ENCODE results near the gene SEMA3F. TPM values are rescaled to one million over a fixed set of nuclear protein-coding genes. Genes with fewer than 3 reads are reported as not detected.

Gene SEMA3F
- total and polyA plus RNA-seq, 10 of the 15 experiments (the other 5 are each of a cell fraction or from before 2014, with no cell fraction given): 0.08 to 0.28 (median 0.12) TPM; not detected in 6

DNA sequence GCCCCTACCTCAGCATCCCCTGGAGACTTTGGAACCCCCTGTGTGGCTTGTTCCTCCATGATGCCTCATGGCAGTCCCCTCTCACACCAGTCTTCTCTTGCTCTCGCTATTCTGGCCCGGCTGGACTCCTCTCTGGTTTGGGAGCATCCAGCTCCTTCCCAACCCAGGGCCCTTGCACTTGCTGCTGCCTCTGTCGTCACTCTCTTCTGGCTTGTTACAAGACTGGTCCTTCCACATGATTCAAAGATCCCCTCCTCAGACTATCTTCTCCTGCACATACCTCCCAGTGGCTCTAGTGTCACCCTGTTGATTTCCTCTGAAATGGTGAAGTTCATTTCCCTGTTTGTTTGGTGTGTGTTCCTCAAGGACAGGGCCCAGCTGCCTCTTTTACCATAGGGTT is 74.4 kb downstream of the SEMA3F start (continued):
- TF ChIP-seq, protein P1, sequence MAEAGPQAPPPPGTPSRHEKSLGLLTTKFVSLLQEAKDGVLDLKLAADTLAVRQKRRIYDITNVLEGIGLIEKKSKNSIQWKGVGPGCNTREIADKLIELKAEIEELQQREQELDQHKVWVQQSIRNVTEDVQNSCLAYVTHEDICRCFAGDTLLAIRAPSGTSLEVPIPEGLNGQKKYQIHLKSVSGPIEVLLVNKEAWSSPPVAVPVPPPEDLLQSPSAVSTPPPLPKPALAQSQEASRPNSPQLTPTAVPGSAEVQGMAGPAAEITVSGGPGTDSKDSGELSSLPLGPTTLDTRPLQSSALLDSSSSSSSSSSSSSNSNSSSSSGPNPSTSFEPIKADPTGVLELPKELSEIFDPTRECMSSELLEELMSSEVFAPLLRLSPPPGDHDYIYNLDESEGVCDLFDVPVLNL (IDR thresholded peaks at IDR 0.05; ENCODE audit: low read depth, low read length): no peak
- TF ChIP-seq WRNIP1 (IDR thresholded peaks at IDR 0.05; ENCODE audit: borderline replicate concordance, low read depth, low read length) (no peak), ZNF622 (IDR thresholded peaks at IDR 0.05) (no peak), NFIC (IDR thresholded peaks at IDR 0.05; ENCODE audit: low read depth, low read length) (no peak), NR2C1 (IDR thresholded peaks at IDR 0.05) (no peak), KDM1A (IDR thresholded peaks at IDR 0.05; ENCODE audit: borderline replicate concordance) (no peak)

DNA sequence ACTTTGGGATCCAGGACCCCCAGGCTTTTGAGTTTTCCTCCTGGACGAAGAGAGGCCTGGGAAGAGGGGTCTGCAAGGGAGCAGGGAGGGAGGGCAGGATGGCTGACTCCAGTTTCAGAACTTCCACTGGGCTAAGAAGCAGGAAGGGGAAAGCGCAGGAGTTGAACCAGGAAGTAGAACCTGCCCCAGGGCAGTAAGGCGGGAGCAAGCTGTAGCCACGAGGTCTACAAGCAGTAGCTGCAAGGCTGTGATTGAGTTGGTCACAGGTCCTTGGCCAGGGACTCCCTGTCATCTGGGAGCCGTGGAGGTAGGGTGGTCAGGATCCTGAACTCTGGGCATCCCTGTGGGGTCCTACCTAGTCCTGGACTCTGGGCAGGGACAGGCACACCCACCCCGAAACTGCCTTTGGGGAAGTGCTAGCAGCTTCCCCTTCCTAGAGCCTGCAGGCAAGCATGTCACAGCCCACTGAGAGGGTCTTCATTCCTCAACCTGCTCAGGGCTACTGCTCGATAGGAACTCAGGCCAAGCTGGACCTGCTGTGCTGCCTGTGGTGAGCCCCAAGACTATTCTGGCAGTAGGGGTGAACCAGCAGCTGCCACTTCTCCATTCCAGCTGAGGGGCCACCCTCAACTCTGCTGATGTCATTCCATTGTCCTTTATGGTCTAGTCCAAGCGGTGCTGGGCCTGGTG is 75.1 kb downstream of the SEMA3F start:
- FAIRE-seq (no peak), DNase-seq (ENCODE audit: low read depth, low spot score) (no peak), ATAC-seq (no peak)
- H3K4me1 ChIP-seq (ENCODE audit: control insufficient read depth, insufficient read depth, low read length): peaks cover 25% of the 10 kb centered on the region
- H3K9ac ChIP-seq (ENCODE audit: control insufficient read depth, insufficient read depth, low read length): no peak overlapping the region
- CTCF ChIA-PET: interaction anchor here (0.5 to 7.4 kb wide), 5 partner anchors 13 to 44 kb away, joined by 3 to 149 read pairs (median 4); no protein-coding TSS in a partner anchor
- POLR2A ChIA-PET: interaction anchor here (0.5 to 3.7 kb wide), 5 partner anchors 7 to 107 kb away, joined by 3 to 38 read pairs (median 5); partner anchors contain the start of gene GNAI2
- no peaks in the 10 kb centered on the region; the same call in 1 of the 2 replicates for H3K79me2 ChIP-seq (ENCODE audit: control insufficient read depth, insufficient read depth, low read length)
- in situ Hi-C loops (cut with MboI): no loop called here
- no peak overlapping the region for H3K4me2 ChIP-seq (ENCODE audit: control insufficient read depth, insufficient read depth)
- H3K27ac ChIP-seq (ENCODE audit: control insufficient read depth, insufficient read depth): no peak overlapping the region
- RAD21 ChIA-PET (ENCODE audit: unreplicated experiment): interaction anchor here (1.0 to 5.4 kb wide), 3 partner anchors 13 to 107 kb away, joined by 3 to 73 read pairs (median 3); no protein-coding TSS in a partner anchor
- intact Hi-C loops (cut with micrococcal nuclease; ENCODE audit: unreplicated experiment): no loop called here
- H2AFZ ChIP-seq (ENCODE audit: control insufficient read depth, low read depth, low read length): peak overlapping the region; percentile 59
- no peak for TF ChIP-seq SRF (IDR thresholded peaks at IDR 0.05; ENCODE audit: low read depth in 2 of 2, low read length in 2 of 2)
- no peak for TF ChIP-seq BRCA1 (IDR thresholded peaks at IDR 0.05; ENCODE audit: low read depth, low read length)
- no peak for TF ChIP-seq ZNF217 (IDR thresholded peaks at IDR 0.05)
- TF ChIP-seq SPI1 (IDR thresholded peaks at IDR 0.05; ENCODE audit: borderline replicate concordance, insufficient read depth, low read depth, low read length): peak; percentile 41; the same call in 1 of the 2 replicates
- TF ChIP-seq, protein P2, sequence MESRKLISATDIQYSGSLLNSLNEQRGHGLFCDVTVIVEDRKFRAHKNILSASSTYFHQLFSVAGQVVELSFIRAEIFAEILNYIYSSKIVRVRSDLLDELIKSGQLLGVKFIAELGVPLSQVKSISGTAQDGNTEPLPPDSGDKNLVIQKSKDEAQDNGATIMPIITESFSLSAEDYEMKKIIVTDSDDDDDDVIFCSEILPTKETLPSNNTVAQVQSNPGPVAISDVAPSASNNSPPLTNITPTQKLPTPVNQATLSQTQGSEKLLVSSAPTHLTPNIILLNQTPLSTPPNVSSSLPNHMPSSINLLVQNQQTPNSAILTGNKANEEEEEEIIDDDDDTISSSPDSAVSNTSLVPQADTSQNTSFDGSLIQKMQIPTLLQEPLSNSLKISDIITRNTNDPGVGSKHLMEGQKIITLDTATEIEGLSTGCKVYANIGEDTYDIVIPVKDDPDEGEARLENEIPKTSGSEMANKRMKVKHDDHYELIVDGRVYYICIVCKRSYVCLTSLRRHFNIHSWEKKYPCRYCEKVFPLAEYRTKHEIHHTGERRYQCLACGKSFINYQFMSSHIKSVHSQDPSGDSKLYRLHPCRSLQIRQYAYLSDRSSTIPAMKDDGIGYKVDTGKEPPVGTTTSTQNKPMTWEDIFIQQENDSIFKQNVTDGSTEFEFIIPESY (IDR thresholded peaks at IDR 0.05): no peak
- TF ChIP-seq, protein P3, sequence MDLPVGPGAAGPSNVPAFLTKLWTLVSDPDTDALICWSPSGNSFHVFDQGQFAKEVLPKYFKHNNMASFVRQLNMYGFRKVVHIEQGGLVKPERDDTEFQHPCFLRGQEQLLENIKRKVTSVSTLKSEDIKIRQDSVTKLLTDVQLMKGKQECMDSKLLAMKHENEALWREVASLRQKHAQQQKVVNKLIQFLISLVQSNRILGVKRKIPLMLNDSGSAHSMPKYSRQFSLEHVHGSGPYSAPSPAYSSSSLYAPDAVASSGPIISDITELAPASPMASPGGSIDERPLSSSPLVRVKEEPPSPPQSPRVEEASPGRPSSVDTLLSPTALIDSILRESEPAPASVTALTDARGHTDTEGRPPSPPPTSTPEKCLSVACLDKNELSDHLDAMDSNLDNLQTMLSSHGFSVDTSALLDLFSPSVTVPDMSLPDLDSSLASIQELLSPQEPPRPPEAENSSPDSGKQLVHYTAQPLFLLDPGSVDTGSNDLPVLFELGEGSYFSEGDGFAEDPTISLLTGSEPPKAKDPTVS (IDR thresholded peaks at IDR 0.05; ENCODE audit: low read depth, low read length): no peak
- no peaks in the 10 kb centered on the region; a peak in 1 of 4 replicates for H3K36me3 ChIP-seq (ENCODE audit: control insufficient read depth in 2 of 2, insufficient read depth in 2 of 2, low read length in 1 of 2)
- BruUV-seq (replicated peaks): no TSS peak
- SMC1A ChIA-PET (ENCODE audit: uncharacterized antibody, unreplicated experiment): interaction anchor here (2.9 to 5.1 kb wide), 2 partner anchors 12 to 16 kb away, joined by 15 to 51 read pairs; no protein-coding TSS in a partner anchor
- no peak overlapping the region for H3K4me3 ChIP-seq
- 36% methylated on average over 8 of the region's 8 CpGs for WGBS (ENCODE audit: insufficient coverage, insufficient replicate concordance, low lambda C conversion rate, missing lambda C conversion rate)
- H4K20me1 ChIP-seq (ENCODE audit: control insufficient read depth, insufficient read depth): no peaks in the 10 kb centered on the region
- H3K27me3 ChIP-seq (replicated peaks in 1 of 2; ENCODE audit: control insufficient read depth in 2 of 2, insufficient read depth in 2 of 2, low read length in 1 of 2): no peaks in the 10 kb centered on the region
- no peaks in the 10 kb centered on the region for H3K9me3 ChIP-seq (replicated peaks; ENCODE audit: control insufficient read depth, insufficient read depth, low read length)
